Measurements from ENCODE around the gene PLA2G4F. TPM values are rescaled to one million over a fixed set of nuclear protein-coding genes. Genes with fewer than 3 reads are reported as not detected.

PLA2G4F gene
- total RNA-seq, 4 donors from 2014 or later: 7.4 to 45.2 (median 36.6) TPM

- TF ChIP-seq CTCF (IDR thresholded peaks at IDR 0.05) (no peak), POLR2A (IDR thresholded peaks at IDR 0.05) (no peak)
- H3K27me3 ChIP-seq: no peaks in the 10 kb centered on the region
- H3K4me1 ChIP-seq: no peaks in the 10 kb centered on the region
- no peaks in the 10 kb centered on the region for H3K9me3 ChIP-seq
- H3K4me3 ChIP-seq: no peak overlapping the region
- DNase-seq: peak in 1 of 3 donors; percentile 36
- H3K27ac ChIP-seq: peak overlapping the region in 1 of 4 donors; percentile 17
- peaks cover 0 to 53% (median 0%) of the 10 kb centered on the region in 3 donors for H3K36me3 ChIP-seq
Measured at GRCh38 chr15:42158941-42159340, 2.5 kb upstream of the PLA2G4F start.

GRCh38 chr15:42157981-42158765 is 1.7 kb upstream of the PLA2G4F start:
- Histone ChIP-seq H3K27ac (no peak overlapping the region), H3K4me1 (no peaks in the 10 kb centered on the region), H3K9me3 (no peaks in the 10 kb centered on the region), H3K27me3 (no peaks in the 10 kb centered on the region), H3K4me3 (no peak overlapping the region), H3K36me3 (peaks cover 0 to 46% (median 0%) of the 10 kb centered on the region in 3 donors)
- no peak for TF ChIP-seq CTCF (IDR thresholded peaks at IDR 0.05)
- no peak for TF ChIP-seq POLR2A (IDR thresholded peaks at IDR 0.05)
- peak in 1 of 3 donors; percentile 44 for DNase-seq

- Histone ChIP-seq H3K27me3 (no peaks in the 10 kb centered on the region), H3K36me3 (peaks cover 0 to 38% (median 0%) of the 10 kb centered on the region in 3 donors), H3K9me3 (no peaks in the 10 kb centered on the region), H3K27ac (no peak overlapping the region), H3K4me1 (no peaks in the 10 kb centered on the region), H3K4me3 (no peak overlapping the region)
- TF ChIP-seq POLR2A (IDR thresholded peaks at IDR 0.05) (no peak), CTCF (IDR thresholded peaks at IDR 0.05) (no peak)
- peak in 1 of 3 donors; percentile 34 for DNase-seq
Measured at GRCh38 chr15:42157381-42157780, 945 bp upstream of the PLA2G4F start.

- Histone ChIP-seq H3K36me3 (peaks cover 0 to 21% (median 0%) of the 10 kb centered on the region in 3 donors), H3K4me3 (peak overlapping the region in 3 of 4 donors; percentile 18 to 62 (median 61)), H3K9me3 (no peaks in the 10 kb centered on the region), H3K4me1 (no peaks in the 10 kb centered on the region), H3K27me3 (no peaks in the 10 kb centered on the region), H3K27ac (peak overlapping the region in 3 of 4 donors; percentile 65 to 83 (median 70))
- TF ChIP-seq CTCF (IDR thresholded peaks at IDR 0.05) (no peak), POLR2A (IDR thresholded peaks at IDR 0.05) (no peak)
- DNase-seq: peak in 2 of 3 donors; percentile 76 to 77
Measured at GRCh38 chr15:42155546-42156242, 742 bp downstream of the PLA2G4F start.

- Histone ChIP-seq H3K9me3 (no peaks in the 10 kb centered on the region), H3K36me3 (peaks cover 0 to 13% (median 0%) of the 10 kb centered on the region in 3 donors), H3K27ac (no peak overlapping the region), H3K4me1 (no peaks in the 10 kb centered on the region), H3K27me3 (no peaks in the 10 kb centered on the region), H3K4me3 (peak overlapping the region in 2 of 4 donors; percentile 61 to 62)
- TF ChIP-seq POLR2A (IDR thresholded peaks at IDR 0.05) (no peak), CTCF (IDR thresholded peaks at IDR 0.05) (no peak)
- no peak for DNase-seq
Measured at GRCh38 chr15:42154956-42155355, 1.5 kb downstream of the PLA2G4F start.
